NB4 (cell line): Measurements from ENCODE around the gene GOLGA8T.
"Not testable (repeated sequence)": the region's sequence is repeated elsewhere in the genome, so short reads cannot be mapped to it uniquely, and the experiment has no call there.

ENCODE experiments used
- CTCF ChIP-seq: IDR thresholded peaks from one replicate; pipeline ENCODE4 v1.5.1; 2012; ENCODE audit warnings: low read depth, low read length
- MAX ChIP-seq: IDR thresholded peaks from 2 replicates; pipeline ENCODE4 v1.6.1; 2011; ENCODE audit warnings: low read depth, low read length
- MYC ChIP-seq: IDR thresholded peaks from 2 replicates; pipeline ENCODE4 v1.6.1; 2011; ENCODE audit warnings: low read depth, low read length
- POLR2A ChIP-seq: IDR thresholded peaks from 2 replicates; pipeline ENCODE4 v1.6.1; 2011; ENCODE audit warnings: mild to moderate bottlenecking; ENCODE audit not compliant: insufficient read length; ENCODE audit errors: extremely low read depth

- TF ChIP-seq CTCF, MAX, POLR2A, MYC: not testable (repeated sequence)
Observed at GRCh38 chr15:30143246-30143645, 8.4 kb downstream of the GOLGA8T start.
